Nephron progenitor cell (in vitro differentiated cells): ENCODE measurements around the gene HOXD8.

Source experiments
- DNase-seq: peaks from one replicate; pipeline ENCODE4 v3.0.0; 2021
- H3K27ac Mint-ChIP-seq: 2 replicates; pipeline ENCODE4 v1.8.0; 2021; ENCODE audit warnings: mild to moderate bottlenecking, moderate library complexity, mixed read lengths
- H3K27me3 Mint-ChIP-seq: 2 replicates; pipeline ENCODE4 v1.8.0; 2021; ENCODE audit warnings: mild to moderate bottlenecking, low read depth, mixed read lengths; ENCODE audit not compliant: poor library complexity
- H3K36me3 Mint-ChIP-seq: 2 replicates; pipeline ENCODE4 v1.8.0; 2021; ENCODE audit warnings: low read depth, mixed read lengths
- H3K4me1 Mint-ChIP-seq: 2 replicates; pipeline ENCODE4 v1.8.0; 2021; ENCODE audit warnings: mixed read lengths
- H3K4me3 Mint-ChIP-seq: 2 replicates; pipeline ENCODE4 v1.8.0; 2021; ENCODE audit warnings: mild to moderate bottlenecking, moderate library complexity, mixed read lengths
- H3K9me3 Mint-ChIP-seq: 2 replicates; pipeline ENCODE4 v1.8.0; 2021; ENCODE audit warnings: mild to moderate bottlenecking, moderate library complexity, mixed read lengths
- TF ChIP-seq, protein P1 (sequence below): fragments of 200-600 bp; sonication (generic); IDR thresholded peaks from 2 replicates; pipeline ENCODE4 v1.5.0; 2021; ENCODE audit warnings: antibody characterized with exemption

The HOXD8 gene

GRCh38 chr2:176172007-176172894 lies 42.7 kb downstream of the HOXD8 start:
- peaks cover 95% of the 10 kb centered on the region for H3K4me1 Mint-ChIP-seq
- peaks cover 26% of the 10 kb centered on the region for H3K36me3 Mint-ChIP-seq
- peak overlapping the region; percentile 92 for H3K4me3 Mint-ChIP-seq
- peak; percentile 43 for DNase-seq
- H3K27me3 Mint-ChIP-seq: peaks cover 6% of the 10 kb centered on the region
- H3K27ac Mint-ChIP-seq: peak overlapping the region; percentile 99
- TF ChIP-seq, protein P1, sequence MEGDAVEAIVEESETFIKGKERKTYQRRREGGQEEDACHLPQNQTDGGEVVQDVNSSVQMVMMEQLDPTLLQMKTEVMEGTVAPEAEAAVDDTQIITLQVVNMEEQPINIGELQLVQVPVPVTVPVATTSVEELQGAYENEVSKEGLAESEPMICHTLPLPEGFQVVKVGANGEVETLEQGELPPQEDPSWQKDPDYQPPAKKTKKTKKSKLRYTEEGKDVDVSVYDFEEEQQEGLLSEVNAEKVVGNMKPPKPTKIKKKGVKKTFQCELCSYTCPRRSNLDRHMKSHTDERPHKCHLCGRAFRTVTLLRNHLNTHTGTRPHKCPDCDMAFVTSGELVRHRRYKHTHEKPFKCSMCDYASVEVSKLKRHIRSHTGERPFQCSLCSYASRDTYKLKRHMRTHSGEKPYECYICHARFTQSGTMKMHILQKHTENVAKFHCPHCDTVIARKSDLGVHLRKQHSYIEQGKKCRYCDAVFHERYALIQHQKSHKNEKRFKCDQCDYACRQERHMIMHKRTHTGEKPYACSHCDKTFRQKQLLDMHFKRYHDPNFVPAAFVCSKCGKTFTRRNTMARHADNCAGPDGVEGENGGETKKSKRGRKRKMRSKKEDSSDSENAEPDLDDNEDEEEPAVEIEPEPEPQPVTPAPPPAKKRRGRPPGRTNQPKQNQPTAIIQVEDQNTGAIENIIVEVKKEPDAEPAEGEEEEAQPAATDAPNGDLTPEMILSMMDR: no peak
- H3K9me3 Mint-ChIP-seq: no peaks in the 10 kb centered on the region

DNA sequence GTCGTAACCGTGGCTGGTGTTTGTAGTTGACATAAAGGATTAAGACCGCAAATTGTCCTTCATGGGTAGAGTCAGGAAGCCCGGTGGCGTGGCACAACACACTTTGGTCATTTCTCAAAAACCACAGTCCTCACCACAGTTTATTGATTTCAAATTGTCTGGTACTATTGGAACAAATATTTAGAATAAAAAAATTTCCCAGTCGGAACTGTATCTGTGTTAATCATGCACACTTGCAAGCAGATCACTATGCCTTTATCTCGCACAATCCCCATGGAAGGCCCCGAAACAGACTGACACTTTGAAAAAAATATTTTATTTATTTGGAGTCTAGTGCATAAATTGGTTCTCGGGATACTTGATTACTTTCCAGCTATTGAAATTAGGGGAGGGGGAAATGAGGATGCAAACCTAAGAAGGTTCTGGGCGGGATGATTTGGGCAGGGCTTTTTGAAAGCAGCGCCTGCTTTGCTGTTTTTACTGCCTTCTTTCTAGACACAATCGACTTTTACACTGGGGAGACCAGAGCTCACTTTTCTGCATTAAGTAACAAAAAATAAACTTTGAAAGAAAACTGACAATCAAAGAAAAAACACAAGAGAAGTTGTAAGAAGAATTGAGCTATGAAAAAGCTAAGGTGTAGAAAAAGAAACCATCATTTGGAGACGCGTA lies 43.5 kb downstream of the HOXD8 start:
- TF ChIP-seq, protein P1: no peak
- Mint-ChIP-seq H3K9me3 (no peaks in the 10 kb centered on the region), H3K4me1 (peaks cover 95% of the 10 kb centered on the region), H3K36me3 (peaks cover 18% of the 10 kb centered on the region), H3K4me3 (peak overlapping the region; percentile 92), H3K27me3 (peaks cover 10% of the 10 kb centered on the region), H3K27ac (peak overlapping the region; percentile 97)
- DNase-seq: no peak

DNA sequence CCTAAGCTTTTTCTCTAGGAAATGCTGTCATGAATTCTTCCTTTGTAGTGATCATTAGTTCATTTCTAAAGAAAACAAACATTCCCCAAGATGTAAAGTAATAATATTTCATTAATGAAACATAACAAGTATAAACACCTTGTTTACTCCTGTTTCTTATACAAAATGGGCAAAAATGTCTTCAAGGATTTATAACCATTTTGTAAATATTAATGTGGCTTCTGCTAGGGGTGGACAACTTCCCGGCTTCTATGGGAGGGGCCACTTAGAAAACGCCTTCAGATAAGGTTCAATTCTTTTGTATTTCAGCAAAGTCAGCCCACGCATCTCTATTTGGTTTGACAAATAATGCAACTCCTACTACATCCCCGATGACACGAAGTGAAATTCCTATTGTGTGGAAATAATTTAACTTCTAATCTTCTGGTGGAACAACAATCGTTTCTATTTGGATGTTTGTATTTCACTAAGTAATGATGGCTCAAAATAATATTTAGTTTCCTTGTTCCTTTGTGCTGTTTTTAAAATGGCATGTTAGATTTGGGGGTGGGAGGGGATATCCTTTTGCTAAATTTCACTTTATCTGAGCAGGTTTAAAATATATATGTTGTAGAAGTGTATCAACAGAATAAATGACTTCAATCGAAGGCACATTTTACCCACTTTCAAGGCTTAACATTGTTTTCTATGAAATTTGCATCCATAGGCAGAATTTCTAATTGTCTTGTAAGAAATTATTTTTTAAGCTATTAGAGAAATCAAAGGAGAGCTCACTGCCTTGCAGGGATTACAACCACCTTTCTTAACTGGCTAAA lies 44.3 kb downstream of the HOXD8 start:
- TF ChIP-seq, protein P1: no peak
- H3K9me3 Mint-ChIP-seq: no peaks in the 10 kb centered on the region
- H3K27me3 Mint-ChIP-seq: peaks cover 10% of the 10 kb centered on the region
- no peak for DNase-seq
- H3K4me1 Mint-ChIP-seq: peaks cover 97% of the 10 kb centered on the region
- peak overlapping the region; percentile 92 for H3K4me3 Mint-ChIP-seq
- H3K36me3 Mint-ChIP-seq: peaks cover 18% of the 10 kb centered on the region
- H3K27ac Mint-ChIP-seq: peak overlapping the region; percentile 99

DNA sequence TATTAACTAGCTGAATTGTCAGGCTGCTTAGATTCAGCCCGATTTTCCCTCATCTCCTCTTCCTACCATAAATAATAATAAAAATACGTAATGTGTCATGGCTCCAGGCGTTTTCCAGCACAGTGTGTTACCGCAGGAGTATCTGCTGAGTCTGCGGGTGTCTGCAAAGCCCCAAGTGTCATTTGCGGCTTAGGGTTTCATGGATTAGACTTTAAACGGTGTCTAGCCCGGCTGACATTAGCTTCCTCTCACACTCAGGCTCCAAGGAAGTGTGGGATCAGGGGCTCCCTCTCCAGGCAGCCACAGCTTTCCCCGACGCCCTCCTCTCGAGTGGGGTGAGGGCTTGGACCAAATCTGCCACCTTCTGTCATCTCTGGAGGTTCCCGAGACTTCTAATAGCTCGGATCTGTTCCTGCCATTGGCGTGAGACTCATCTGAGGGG lies 44.9 kb downstream of the HOXD8 start:
- peaks cover 18% of the 10 kb centered on the region for H3K36me3 Mint-ChIP-seq
- no peaks in the 10 kb centered on the region for H3K9me3 Mint-ChIP-seq
- peaks cover 10% of the 10 kb centered on the region for H3K27me3 Mint-ChIP-seq
- TF ChIP-seq, protein P1: no peak
- DNase-seq: peak; percentile 58
- H3K4me1 Mint-ChIP-seq: peaks cover 97% of the 10 kb centered on the region
- H3K27ac Mint-ChIP-seq: peak overlapping the region; percentile 99
- peak overlapping the region; percentile 92 for H3K4me3 Mint-ChIP-seq

- Mint-ChIP-seq H3K9me3 (no peaks in the 10 kb centered on the region), H3K27ac (peak overlapping the region; percentile 99), H3K4me3 (peak overlapping the region; percentile 92), H3K36me3 (peaks cover 18% of the 10 kb centered on the region), H3K4me1 (peaks cover 97% of the 10 kb centered on the region), H3K27me3 (peaks cover 12% of the 10 kb centered on the region)
- peak; percentile 82 for DNase-seq
- TF ChIP-seq, protein P1: no peak
Observed at GRCh38 chr2:176174824-176175708, 45.6 kb downstream of the HOXD8 start.
